ENCODE data around the gene ULK4.
"Not testable (repeated sequence)": the region's sequence is repeated elsewhere in the genome, so short reads cannot be mapped to it uniquely, and the experiment has no call there.

The ULK4 gene

DNA sequence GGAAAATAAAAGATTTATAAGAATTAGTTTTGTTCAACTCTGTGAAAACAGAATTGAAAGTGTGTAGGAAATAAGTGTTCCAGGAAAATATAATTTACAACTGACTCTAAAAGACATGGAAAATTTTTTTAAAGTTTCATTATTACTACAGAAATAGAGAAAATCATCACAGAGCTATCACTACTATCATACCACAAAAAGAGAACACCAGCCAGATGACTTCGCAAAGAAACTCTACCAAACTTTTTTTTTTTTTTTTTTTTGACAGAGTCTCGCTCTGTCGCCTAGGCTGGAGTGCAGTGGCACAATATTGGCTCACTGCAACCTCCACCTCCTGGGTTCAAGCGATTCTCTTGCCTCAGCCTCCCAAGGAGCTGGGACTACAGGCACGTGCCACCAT, 405.7 kb downstream of the ULK4 start:
- not testable (repeated sequence) for DNase-seq

DNA sequence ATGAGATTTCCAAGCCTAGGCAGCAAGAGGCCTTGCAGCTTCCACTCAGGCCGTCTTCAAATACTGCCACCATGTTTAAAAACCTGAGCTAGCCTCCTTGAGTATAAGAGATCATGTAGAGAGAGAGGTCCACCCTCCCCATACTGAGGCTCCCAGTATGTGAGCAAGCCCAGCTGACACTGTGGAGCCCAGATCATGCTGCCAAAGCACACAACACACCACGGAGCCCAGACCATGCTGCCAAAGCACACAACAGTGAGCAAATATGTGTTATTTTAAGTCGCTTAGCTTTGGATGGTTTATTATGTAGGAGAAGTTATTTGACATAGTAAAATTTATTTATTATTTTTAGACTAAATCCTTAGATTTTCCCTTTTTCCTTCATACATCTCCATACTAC, 428.9 kb downstream of the ULK4 start:
- no peak for DNase-seq

DNA sequence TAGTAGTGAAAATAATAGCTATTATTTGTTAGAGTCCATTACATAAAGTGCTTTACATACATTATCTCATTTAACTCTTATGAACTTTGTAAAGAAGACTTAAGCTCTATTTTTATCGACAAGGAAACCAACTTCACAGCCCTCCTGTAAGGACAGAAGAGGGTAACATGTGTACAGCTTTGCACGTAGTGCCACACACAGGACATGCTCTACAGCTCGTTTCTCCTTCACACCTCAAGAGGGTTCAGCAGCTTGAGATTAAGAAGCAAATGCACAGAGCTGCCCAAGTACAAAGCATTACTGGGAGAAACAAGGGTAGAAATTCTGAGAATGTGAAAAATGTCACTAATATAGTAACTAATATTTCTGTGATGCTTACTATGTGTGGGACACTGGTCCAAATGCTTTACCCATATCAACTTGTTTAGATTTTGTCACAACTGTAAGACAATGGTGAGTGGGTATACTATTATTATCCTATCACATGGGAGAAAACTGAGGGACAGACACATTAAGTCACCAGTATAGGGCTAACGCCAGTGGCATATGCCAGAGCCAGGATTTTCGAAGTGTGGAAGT, 434.8 kb downstream of the ULK4 start:
- no peak for DNase-seq

DNA sequence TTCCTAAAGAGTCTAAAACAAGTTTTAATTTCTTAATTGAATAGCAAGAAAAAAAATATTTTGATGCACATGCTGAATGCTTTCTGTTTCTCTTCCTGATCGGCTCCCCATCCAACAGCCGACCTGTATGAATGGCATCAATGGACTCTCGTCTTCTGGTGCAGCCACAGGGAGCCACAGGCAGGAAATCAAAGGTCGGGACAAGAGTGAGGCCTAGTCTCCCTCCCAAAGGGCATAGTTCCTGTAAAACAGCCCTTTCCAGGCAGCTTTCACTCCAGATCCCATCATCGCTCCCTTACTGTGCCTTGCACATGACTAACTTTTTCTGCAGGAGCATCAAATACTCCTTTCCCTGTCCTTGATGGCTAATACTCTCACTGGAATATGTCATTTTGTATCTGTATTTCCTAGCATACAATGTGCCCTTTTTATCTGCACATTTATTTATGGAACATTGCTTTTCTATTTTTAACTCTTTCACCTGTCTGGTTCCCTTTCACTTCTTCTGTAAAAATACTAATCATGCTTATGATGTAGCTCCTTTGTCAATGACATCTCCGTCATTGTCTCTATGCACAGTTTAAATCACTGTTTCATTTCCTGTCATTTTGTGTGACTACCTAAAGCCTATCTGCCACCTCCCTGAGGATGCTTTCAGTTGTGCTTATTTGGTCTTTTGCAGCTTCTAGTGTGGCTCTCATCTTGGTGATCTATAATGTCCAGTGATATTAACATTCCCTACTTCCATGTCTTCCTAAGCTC, 436.4 kb downstream of the ULK4 start:
- DNase-seq = no peak

DNA sequence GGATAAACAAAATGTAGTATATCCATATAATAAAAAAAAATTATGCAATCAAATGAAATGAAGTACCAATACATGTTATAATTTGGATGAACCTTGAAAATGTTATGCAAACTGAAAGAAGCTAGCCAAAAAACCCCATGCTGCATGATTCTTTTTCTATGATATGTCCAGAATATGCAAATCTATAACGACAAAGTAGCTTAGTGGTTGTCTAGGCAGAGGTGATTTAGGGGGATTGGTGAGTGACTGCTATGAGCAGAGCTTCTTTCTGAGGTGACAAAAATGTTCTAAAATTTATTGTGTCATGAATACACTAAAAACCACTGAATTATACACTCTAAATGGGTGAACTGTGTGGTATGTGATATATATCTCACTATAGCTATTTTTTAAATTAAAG, 438.0 kb downstream of the ULK4 start:
- DNase-seq = no peak

DNA sequence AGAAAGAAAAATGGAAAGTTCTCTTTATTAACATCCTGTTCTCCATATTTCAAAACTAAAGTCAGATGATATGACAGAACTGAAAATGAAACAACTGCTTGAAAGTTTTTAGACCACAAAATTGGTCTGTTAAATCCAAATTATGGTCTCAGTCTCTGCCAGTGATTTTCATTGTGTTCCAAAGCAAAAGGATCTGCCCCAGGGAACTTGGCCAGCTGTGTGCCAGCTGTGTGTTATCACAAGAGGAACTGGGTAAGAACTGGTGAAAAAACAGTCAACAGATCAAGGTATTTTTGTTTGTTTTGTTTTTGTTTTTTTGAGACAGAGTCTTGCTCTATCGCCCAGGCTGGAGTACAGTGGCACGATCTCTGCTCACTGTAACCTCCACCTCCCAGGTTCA, 439.3 kb downstream of the ULK4 start:
- DNase-seq = no peak

DNA sequence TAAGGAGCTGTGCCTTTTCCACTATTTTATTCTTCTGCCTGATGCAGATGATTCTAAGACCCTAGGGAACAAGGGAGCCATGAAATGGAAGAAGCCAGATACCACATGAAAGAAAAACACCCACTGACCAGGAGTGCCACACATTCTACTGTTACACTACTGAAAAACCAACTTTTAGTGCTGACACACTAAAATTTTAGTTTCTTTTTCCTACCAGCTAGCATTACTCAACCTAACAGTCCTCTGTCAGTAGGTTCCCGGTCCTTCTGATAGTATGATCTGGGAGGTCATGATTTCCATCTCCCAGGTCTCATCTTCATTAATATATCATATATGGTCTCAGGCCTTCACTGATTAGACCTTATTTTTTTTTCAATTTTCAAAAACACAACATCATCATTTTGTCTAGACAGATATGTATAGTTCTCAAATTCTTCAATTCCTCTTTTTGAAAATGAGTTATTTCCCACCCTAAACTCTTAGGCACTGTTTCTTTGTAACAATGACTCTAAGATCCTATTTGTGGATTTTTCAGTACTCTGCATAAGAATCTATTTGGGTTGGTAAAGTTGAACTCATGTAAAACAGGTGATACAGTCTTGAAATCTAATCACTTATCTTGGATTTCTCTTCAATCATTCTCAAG, 440.8 kb downstream of the ULK4 start:
- DNase-seq = no peak

DNA sequence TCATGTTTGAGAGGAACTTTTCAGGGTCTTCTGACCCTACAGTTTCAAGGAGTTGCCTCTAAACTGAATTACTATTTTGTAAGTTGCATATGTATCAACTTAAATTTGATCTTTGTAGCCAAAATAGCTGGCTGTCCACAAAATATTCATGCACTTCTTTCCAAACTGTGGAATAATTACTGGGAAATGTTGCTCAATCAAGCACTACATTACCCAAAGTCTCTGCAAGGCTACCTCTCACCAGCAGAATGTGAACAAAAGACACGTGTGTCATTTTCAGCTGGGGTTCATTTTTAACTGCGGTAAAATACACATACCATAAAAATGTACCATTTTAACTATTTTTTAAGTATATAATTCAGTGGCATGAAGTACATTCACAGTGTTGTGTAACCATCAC, 442.2 kb downstream of the ULK4 start:
- DNase-seq = no peak

DNA sequence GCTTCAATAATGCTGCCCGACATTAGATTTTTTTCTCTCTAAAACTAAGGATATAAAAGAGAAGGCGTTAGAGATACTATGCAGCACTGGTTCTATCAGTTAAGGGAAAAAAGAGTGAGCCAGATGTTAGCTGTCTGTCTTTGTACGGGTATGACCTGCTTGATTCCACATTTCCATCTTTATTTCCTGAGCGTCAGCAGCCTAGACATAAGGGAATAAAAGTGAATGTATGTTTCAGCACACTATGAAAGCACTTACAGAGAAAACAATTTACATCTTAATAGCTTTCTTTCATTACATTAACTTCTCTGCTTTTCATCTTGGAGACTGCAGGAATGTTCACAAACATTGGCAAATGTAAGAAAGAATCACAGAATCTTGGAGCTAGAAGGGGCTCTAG, 443.3 kb downstream of the ULK4 start:
- no peak for DNase-seq

DNA sequence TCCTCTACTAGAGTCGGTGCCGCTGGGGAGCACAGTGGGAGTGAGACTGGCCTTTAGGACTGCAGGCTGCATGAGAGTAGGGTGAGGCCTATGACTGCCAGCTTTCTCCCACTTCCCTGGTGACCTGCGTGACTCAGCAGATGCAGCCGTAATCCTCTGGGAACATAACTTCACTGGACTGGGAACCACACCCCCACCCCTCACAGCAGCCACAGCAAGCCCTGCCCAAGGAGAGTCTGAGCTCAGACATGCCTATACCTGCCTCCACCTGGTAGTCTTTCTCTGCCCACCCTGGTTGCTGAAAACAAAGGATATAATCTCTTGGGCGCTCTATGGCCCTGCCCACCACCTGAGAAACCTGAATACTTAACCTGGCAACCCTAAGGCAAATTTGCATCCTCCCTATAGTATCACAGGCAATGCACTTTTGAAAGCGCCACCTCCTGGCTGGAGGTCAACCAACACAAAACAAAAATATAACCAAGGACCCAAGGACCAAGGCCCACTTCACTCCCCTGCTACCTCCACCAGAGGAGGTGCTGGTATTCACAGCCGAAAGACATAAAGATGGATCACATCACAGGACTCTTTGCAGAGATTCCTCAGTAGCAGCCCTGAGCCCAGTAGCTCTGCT, 453.7 kb downstream of the ULK4 start:
- no peak for DNase-seq

DNA sequence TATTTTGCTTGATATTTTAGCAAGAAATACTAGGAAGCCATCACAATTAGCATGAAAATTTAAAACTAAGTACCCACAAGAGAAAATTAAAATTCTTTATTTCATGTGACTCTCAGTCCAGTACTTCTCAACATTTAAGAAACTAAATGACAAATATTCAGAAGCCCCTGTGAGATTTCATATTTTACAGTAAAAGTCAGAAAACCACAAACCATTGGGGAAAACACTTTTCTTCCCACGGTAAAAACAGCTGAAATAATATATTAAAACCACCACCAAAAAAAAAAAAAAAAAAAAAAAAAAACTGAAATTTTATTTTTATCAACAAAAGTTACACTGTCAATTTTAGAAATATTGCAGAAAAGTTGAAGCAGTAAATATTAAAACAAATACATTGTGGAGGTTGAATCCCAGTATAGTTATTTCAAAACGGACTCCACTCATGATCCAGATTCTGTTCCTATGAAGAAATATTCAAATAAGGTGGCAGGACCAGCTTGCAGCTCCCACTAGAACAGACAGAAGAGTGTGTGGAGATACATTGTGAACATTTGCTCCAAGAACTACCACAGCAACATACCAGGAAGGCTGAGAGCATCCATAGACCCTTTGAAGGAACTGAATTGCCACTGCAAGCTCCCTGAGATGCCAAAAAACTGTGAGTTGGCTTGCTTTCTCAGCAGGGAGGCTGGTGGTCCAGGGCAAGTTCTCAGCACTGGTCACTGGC, 454.4 kb downstream of the ULK4 start:
- DNase-seq = no peak

DNA sequence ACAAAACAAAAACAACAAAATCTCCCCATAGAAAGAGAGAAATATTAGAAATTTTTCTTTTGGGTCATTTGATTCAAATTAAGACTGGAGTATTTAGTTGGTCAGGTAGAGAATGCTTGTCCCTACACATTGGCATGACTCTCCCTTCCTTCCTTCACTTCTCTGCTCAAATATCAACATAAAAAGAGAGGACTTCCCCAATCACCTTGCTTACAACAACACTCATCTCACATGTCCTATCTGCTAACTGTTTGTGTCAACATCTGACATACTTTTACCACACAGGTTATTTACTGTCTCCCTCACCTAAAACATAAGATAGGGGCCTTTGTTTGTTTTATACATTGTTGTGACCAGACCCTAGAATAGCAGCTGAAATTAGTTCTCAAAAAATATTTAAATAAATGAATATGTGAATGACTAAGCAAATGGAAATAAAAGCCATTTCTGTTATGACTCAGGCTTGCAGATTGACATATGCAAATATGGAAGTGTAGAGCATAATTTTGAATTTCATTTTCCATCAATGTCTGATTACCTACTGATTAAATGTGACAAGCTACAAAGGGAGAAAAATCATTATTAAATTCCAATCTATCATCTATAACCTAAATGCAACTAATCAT, 457.8 kb downstream of the ULK4 start:
- DNase-seq = no peak

DNA sequence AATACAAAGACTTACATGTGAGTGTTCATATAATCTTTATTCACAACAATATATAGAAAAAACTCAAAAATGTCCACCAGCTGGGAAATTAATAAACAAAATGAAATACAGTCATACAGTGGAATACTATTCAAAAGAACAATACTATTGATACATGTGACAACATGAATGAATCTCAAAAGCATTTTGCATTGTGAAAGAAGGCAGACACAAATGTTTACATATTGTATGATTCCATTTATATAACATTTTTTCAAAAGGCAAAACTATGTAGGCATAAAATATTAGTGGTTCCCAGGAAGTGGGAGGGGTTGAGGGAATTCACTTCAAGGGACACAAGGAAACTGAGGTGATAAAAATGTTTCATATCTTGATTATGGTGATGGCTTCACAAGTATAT, 459.4 kb downstream of the ULK4 start:
- DNase-seq = no peak

DNA sequence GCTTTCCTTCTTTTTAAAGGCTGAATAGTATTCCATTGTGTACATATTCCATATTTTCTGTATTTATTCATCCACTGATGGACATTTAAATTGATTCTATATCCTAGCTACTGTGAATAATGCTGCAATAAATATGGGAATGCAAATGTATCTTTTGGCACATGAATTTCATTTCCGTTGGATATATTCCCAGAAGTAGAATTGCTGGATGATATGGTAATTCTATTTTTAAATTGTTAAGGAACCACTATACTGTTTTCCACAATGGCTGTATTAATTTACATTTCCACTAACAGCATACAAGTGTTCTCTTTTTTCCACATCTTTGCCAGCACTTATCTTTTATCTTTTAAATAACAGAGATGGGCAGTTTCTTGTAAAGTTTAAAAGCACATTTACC, 459.9 kb downstream of the ULK4 start:
- DNase-seq = no peak

DNA sequence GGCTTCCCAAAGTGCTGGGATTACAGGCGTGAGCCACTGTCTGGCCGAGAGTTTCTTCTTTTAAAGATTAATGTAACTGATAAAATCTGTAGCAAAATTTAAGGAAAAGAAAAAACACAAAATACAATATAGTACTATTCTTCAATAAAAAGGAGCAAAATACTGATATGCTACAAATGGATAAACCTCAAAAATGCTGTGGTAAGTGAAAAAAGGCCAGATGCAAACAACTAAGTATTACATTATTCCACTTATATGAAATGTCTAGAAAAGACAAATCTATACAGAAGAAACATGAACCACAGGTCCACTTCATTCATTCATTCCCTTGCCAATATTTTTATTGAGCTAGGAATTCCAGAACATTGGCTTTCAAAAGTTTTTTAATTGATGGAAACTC, 463.1 kb downstream of the ULK4 start:
- DNase-seq = no peak

DNA sequence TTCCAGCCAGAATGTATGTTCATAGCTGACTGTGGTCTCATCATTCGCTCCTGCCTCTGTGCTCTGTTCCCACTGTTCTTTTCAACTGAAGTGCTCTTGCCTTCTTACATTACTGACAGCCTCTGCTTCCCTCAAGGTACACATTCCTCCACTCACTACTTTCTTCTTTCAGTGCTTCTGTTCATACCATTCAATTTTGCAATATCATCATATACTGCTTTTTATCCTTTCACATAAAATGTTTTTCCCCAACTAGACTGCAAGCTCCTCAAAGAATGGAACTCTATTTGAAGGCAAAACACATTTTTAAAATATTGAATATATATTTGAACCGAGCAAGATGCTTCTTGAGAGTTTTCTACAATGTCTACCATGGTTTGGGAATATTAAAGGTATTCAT, 471.5 kb downstream of the ULK4 start:
- no peak for DNase-seq

DNA sequence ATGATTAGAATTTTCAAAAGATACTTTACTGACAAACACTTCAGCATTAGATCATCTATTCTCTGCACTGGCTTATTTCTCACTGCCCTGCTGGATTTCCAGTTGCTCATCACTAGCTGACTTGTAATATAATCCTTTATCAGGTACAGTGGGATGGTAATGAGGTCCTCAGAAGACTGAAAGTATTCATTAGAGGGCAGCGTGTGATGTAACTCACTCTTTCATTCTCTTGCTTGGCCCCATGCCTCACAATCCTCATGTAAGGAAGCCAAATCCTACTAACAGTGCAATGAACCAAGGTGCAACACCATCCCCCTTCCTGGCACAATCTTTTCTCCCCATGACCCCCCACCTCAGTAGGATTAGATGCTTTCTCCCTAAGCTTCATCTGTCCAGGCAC, 472.7 kb downstream of the ULK4 start:
- no peak for DNase-seq

DNA sequence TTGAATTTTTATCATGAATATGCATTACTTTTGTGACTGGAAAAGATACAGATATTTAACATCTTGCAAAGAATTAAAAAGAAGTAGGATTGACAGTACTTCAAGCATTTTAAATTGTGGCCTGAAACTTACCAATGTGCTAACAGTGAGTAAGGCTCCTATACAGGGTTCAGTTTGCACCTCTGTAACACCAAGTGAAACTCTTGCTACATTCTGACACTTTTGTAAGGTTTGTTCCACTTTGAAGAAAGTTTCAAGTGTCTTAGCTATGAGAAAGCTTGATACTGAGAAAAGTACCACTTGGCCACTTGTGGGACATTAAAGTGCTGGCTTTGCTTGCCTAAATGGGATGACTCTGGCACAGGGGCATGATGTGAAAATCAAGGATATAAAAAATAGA, 473.4 kb downstream of the ULK4 start:
- DNase-seq = no peak

DNA sequence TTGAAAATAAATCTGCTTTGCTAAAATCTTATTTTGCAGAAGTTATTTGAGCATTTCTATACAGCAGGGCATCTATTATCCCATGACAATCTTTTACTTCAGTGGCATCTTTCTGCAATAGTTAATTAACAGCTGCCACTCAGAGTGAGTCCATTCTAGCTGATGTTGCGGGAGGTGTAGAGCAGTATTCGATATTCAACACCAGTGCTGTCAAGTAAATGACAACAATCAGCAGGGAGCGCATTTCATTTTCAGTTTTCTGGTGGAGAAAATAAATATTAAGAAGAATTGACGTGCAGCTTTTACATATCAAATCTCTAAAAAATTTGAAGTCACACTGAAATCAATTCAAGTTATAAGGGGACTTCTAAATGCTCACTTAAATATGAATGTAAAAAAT, 476.4 kb downstream of the ULK4 start:
- DNase-seq = no peak

DNA sequence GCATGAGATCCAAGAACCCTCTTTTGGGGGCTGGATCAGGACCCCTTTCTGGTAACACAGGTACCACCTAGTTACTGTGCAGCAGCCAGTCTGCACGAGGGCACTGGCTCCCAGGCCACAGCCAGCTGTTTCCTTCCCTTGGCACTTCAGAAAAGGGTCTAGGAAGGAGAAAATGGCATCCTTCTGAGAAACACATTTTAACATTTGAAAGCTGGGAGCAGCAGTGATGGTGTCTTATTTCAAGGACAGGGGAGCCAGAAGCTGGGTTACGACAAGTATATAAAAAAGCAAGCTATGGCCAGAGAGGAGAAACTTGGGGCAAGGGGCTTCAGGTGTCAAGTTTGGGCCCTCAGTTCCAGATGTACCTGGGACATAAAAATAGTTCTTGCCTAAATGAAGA, 479.8 kb downstream of the ULK4 start:
- DNase-seq = no peak

DNA sequence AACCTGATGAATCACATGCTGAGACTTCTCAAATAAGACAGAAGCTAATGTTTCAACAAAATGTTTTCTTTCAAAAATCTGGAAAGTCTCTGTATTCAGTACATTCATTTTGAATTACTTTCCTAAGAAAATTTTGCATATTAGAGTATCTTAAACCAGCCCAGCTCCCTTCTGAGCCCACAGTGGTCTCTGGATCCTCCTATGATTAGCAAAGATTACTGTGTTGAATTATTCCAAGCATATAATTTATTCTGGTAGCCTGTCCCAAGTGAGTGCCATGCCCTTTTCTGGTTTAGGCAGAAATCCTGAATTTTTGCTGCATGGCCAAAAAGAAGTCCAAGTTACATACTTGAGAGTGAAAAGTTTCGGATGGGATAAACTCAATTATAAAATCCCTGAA, 483.6 kb downstream of the ULK4 start:
- no peak for DNase-seq

DNA sequence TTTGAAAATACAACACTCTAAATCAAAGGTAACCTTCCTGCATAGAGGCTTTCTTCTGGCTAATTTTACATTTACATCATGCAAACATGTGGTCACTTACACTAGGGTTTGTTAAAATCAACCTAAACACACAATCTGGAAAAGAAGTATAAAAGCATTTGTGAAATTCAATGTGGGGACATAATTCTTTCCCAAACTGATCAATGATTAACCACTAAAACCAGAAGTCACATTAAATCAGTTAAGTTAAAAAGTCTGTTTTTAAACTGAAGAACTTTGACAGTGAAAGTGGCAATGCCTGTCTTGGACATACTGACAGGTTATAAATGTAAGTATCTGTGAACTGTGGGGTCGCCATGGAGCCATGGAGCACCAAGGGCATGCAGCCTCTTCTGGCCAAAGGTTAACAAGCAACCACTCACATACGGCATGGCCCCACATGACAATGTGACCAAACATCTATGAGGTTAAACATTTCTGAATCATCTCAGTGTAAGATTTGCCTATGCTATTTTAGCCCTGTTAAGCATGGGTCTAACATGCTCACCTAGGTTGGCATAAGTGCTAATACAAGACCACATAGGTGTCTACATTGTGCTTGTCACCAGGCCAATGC, 484.4 kb downstream of the ULK4 start:
- no peak for DNase-seq

DNA sequence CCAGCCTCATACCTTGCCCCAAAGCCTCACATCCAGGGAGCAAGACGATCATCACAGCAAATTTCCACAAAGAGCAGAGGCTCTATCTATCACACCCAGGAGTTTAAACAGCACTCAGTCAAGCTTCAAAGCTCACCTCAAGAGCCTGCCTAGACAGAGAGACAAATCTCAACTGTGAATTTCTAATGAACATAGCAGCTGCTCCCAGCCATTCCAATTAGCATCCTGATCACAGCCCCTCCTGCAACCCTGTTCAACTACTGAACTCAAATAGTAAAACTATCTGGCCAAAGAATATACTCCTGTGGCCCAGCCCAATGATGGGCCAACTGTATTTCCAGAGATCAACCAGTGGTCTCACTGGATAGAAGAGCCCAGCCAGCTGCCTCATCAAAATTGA, 492.8 kb downstream of the ULK4 start:
- DNase-seq = no peak
